ENCODE results near the gene ADO.

GRCh38 chr10:62850646-62851045 lies 46.1 kb downstream of the ADO start:
- TF ChIP-seq CTCF (IDR thresholded peaks at IDR 0.05) (no peak), POLR2A (IDR thresholded peaks at IDR 0.05) (no peak), POLR2AphosphoS5 (IDR thresholded peaks at IDR 0.05) (no peak), EP300 (IDR thresholded peaks at IDR 0.05) (no peak)

Data from suprapubic skin (tissue), 4 donors.